GM19463 (cell line): ENCODE results near the gene PBX4.

Experiments
- ATAC-seq: cut with Tn5 transposase; IDR thresholded peaks from one replicate; pipeline ENCODE4 v1.9.1; 2021; ENCODE audit warnings: mild to moderate bottlenecking, moderate library complexity; ENCODE audit not compliant: unreplicated experiment

PBX4 gene

GRCh38 chr19:19541616-19542015, 76.9 kb downstream of the PBX4 start:
- no peak for ATAC-seq

GRCh38 chr19:19540715-19541515, 77.6 kb downstream of the PBX4 start:
- ATAC-seq = no peak

- no peak for ATAC-seq
Measured at GRCh38 chr19:19540064-19540714, 78.3 kb downstream of the PBX4 start.

GRCh38 chr19:19539698-19540063, 78.8 kb downstream of the PBX4 start:
- no peak for ATAC-seq

GRCh38 chr19:19538785-19539166, 79.7 kb downstream of the PBX4 start:
- no peak for ATAC-seq

GRCh38 chr19:19538061-19538784, 80.3 kb downstream of the PBX4 start, which contains the start of gene CILP2:
CILP2 (plus strand) TSS chr19:19538265; CDS start chr19:19538350, 85 bp downstream.
- ATAC-seq = no peak

- ATAC-seq = no peak
Measured at GRCh38 chr19:19537075-19538048, 81.1 kb downstream of the PBX4 start.

GRCh38 chr19:19535311-19536191, 82.9 kb downstream of the PBX4 start:
- no peak for ATAC-seq

GRCh38 chr19:19534556-19535265, 83.8 kb downstream of the PBX4 start:
- no peak for ATAC-seq

GRCh38 chr19:19533841-19534240, 84.6 kb downstream of the PBX4 start:
- ATAC-seq = no peak

GRCh38 chr19:19532806-19533701, 85.4 kb downstream of the PBX4 start:
- no peak for ATAC-seq

- ATAC-seq = peak; percentile 73
Measured at GRCh38 chr19:19531951-19532805, 86.3 kb downstream of the PBX4 start.

GRCh38 chr19:19530889-19531288, 87.6 kb downstream of the PBX4 start:
- ATAC-seq = no peak

- ATAC-seq = no peak
Measured at GRCh38 chr19:19530423-19530804, 88.1 kb downstream of the PBX4 start.

- no peak for ATAC-seq
Measured at GRCh38 chr19:19529783-19530422, 88.6 kb downstream of the PBX4 start.

GRCh38 chr19:19528721-19529490, 89.6 kb downstream of the PBX4 start, which contains the start of gene YJEFN3:
YJEFN3 (plus strand) TSS chr19:19528911; CDS start chr19:19528933, 22 bp downstream.
- no peak for ATAC-seq
